Mesendoderm (in vitro differentiated cells): ENCODE measurements around the gene KIF7.

ENCODE experiments used
- DNase-seq: peaks from one replicate; pipeline ENCODE4 v3.0.0; 2013
- H2AK5ac ChIP-seq: 2 replicates; pipeline ENCODE4 v1.6.1; 2013; ENCODE audit warnings: low read length, inconsistent platforms
- H2BK120ac ChIP-seq: 2 replicates; pipeline ENCODE4 v1.6.1; 2013; ENCODE audit warnings: low read depth, mild to moderate bottlenecking, low read length, moderate library complexity, mixed read lengths
- H2BK15ac ChIP-seq: replicated peaks from 2 replicates; pipeline ENCODE4 v1.6.1; 2013; ENCODE audit warnings: low read depth, mild to moderate bottlenecking, moderate library complexity
- H2BK5ac ChIP-seq: 2 replicates; pipeline ENCODE4 v1.6.1; 2013; ENCODE audit warnings: low read length, inconsistent platforms
- H3K18ac ChIP-seq: 2 replicates; pipeline ENCODE4 v1.6.1; 2013; ENCODE audit warnings: mild to moderate bottlenecking, low read length, mixed read lengths
- H3K23ac ChIP-seq: one replicate; pipeline ENCODE4 v1.6.1; 2013; ENCODE audit warnings: low read length
- H3K27ac ChIP-seq: 2 replicates; pipeline ENCODE4 v1.5.1; 2013; ENCODE audit warnings: low read depth, mild to moderate bottlenecking, inconsistent platforms, low read length, moderate library complexity
- H3K27me3 ChIP-seq: 2 replicates; pipeline ENCODE4 v1.6.1; 2013; ENCODE audit warnings: low read length, control low read depth, mild to moderate bottlenecking, inconsistent platforms; ENCODE audit not compliant: insufficient read depth, poor library complexity
- H3K36me3 ChIP-seq: 2 replicates; pipeline ENCODE4 v1.6.1; 2013; ENCODE audit warnings: low read length, inconsistent platforms; ENCODE audit not compliant: control insufficient read depth, insufficient read depth
- H3K4ac ChIP-seq: one replicate; pipeline ENCODE4 v1.6.1; 2013; ENCODE audit warnings: low read depth, mild to moderate bottlenecking, low read length, moderate library complexity
- H3K4me1 ChIP-seq: 2 replicates; pipeline ENCODE4 v1.6.1; 2013; ENCODE audit warnings: low read depth, low read length, inconsistent platforms; ENCODE audit not compliant: control insufficient read depth
- H3K4me2 ChIP-seq: 2 replicates; pipeline ENCODE4 v1.6.1; 2013; ENCODE audit warnings: low read length
- H3K4me3 ChIP-seq: 2 replicates; pipeline ENCODE4 v1.5.1; 2013; ENCODE audit warnings: mild to moderate bottlenecking, low read length
- H3K56ac ChIP-seq: one replicate; pipeline ENCODE4 v1.6.1; 2013; ENCODE audit warnings: low read length
- H3K79me1 ChIP-seq: 2 replicates; pipeline ENCODE4 v1.6.1; 2013; ENCODE audit warnings: low read length, inconsistent platforms
- H3K79me2 ChIP-seq: 2 replicates; pipeline ENCODE4 v1.6.1; 2013; ENCODE audit warnings: mild to moderate bottlenecking, low read length; ENCODE audit not compliant: control insufficient read depth, insufficient read depth
- H3K9ac ChIP-seq: 2 replicates; pipeline ENCODE4 v1.6.1; 2013; ENCODE audit warnings: low read length, inconsistent platforms
- H4K5ac ChIP-seq: one replicate; pipeline ENCODE4 v1.6.1; 2013; ENCODE audit warnings: low read length
- H4K8ac ChIP-seq: one replicate; pipeline ENCODE4 v1.6.1; 2013; ENCODE audit warnings: low read depth, mild to moderate bottlenecking, control low read depth, low read length, moderate library complexity
- WGBS: extraction: QIAGEN DNeasy Blood & Tissue Kit; methylation state at CpG from one replicate; pipeline ENCODE4 v1.1.7; 2013; ENCODE audit warnings: low lambda C conversion rate, missing lambda C conversion rate; ENCODE audit not compliant: insufficient coverage; ENCODE audit errors: extremely low coverage; 5-methylcytosine and 5-hydroxymethylcytosine counted together

The KIF7 gene

GRCh38 chr15:89668171-89668570 lies 12.9 kb upstream of the KIF7 start:
- H3K4me1 ChIP-seq = peaks cover 3% of the 10 kb centered on the region
- no peak overlapping the region for H3K23ac ChIP-seq
- WGBS = no CpG with 5 or more reads among the region's 3 CpGs
- no peak overlapping the region for H3K4me3 ChIP-seq
- no peaks in the 10 kb centered on the region for H3K79me2 ChIP-seq
- no peaks in the 10 kb centered on the region for H3K79me1 ChIP-seq
- H3K4ac ChIP-seq = no peak overlapping the region
- H3K27me3 ChIP-seq = peaks cover 2% of the 10 kb centered on the region
- no peak overlapping the region for H3K4me2 ChIP-seq
- H2AK5ac ChIP-seq = no peak overlapping the region
- H3K36me3 ChIP-seq = no peaks in the 10 kb centered on the region
- no peak overlapping the region for H3K56ac ChIP-seq
- no peak overlapping the region for H4K8ac ChIP-seq
- H4K5ac ChIP-seq = no peak overlapping the region
- no peak overlapping the region for H3K18ac ChIP-seq
- H3K9ac ChIP-seq = no peak overlapping the region
- no peak for DNase-seq
- H2BK120ac ChIP-seq = no peak overlapping the region
- H2BK15ac ChIP-seq = no peak overlapping the region
- no peak overlapping the region for H3K27ac ChIP-seq
- H2BK5ac ChIP-seq = no peak overlapping the region

- H3K36me3 ChIP-seq = no peaks in the 10 kb centered on the region
- no peak overlapping the region for H3K4ac ChIP-seq
- no peak overlapping the region for H2BK5ac ChIP-seq
- no peak overlapping the region for H3K27ac ChIP-seq
- no peak overlapping the region for H2AK5ac ChIP-seq
- H3K23ac ChIP-seq = no peak overlapping the region
- H3K79me1 ChIP-seq = no peaks in the 10 kb centered on the region
- WGBS = no CpG with 5 or more reads among the region's 7 CpGs
- H3K4me2 ChIP-seq = no peak overlapping the region
- H3K79me2 ChIP-seq = no peaks in the 10 kb centered on the region
- H3K56ac ChIP-seq = no peak overlapping the region
- no peak overlapping the region for H3K9ac ChIP-seq
- H2BK120ac ChIP-seq = no peak overlapping the region
- H3K18ac ChIP-seq = no peak overlapping the region
- H4K5ac ChIP-seq = no peak overlapping the region
- H4K8ac ChIP-seq = no peak overlapping the region
- H3K4me1 ChIP-seq = peaks cover 3% of the 10 kb centered on the region
- H2BK15ac ChIP-seq = no peak overlapping the region
- DNase-seq = no peak
- H3K4me3 ChIP-seq = no peak overlapping the region
- peaks cover 2% of the 10 kb centered on the region for H3K27me3 ChIP-seq
These were observed 12.4 kb upstream of the KIF7 start for GRCh38 chr15:89667706-89667960.

- no peak overlapping the region for H3K4me2 ChIP-seq
- WGBS = no CpG with 5 or more reads among the region's 13 CpGs
- H3K4me1 ChIP-seq = peaks cover 3% of the 10 kb centered on the region
- no peak overlapping the region for H3K9ac ChIP-seq
- H3K23ac ChIP-seq = no peak overlapping the region
- no peak overlapping the region for H3K27ac ChIP-seq
- H2BK5ac ChIP-seq = no peak overlapping the region
- H4K8ac ChIP-seq = no peak overlapping the region
- H3K18ac ChIP-seq = no peak overlapping the region
- peaks cover 2% of the 10 kb centered on the region for H3K27me3 ChIP-seq
- H3K79me2 ChIP-seq = no peaks in the 10 kb centered on the region
- no peak for DNase-seq
- H2BK15ac ChIP-seq = no peak overlapping the region
- H2AK5ac ChIP-seq = no peak overlapping the region
- no peak overlapping the region for H3K56ac ChIP-seq
- no peak overlapping the region for H4K5ac ChIP-seq
- no peaks in the 10 kb centered on the region for H3K36me3 ChIP-seq
- H2BK120ac ChIP-seq = no peak overlapping the region
- no peak overlapping the region for H3K4me3 ChIP-seq
- no peak overlapping the region for H3K4ac ChIP-seq
- no peaks in the 10 kb centered on the region for H3K79me1 ChIP-seq
These were observed 11.8 kb upstream of the KIF7 start for GRCh38 chr15:89666858-89667705.

- H4K5ac ChIP-seq = no peak overlapping the region
These were observed 11.1 kb upstream of the KIF7 start for GRCh38 chr15:89666184-89666857.

GRCh38 chr15:89665449-89666181 lies 10.3 kb upstream of the KIF7 start:
- peak overlapping the region; percentile 59 for H3K9ac ChIP-seq
- no peak overlapping the region for H3K4me3 ChIP-seq
- peak overlapping the region; percentile 82 for H4K8ac ChIP-seq
- no peak overlapping the region for H2AK5ac ChIP-seq
- no peak overlapping the region for H3K27ac ChIP-seq
- peak overlapping the region; percentile 85 for H3K18ac ChIP-seq
- DNase-seq = peak; percentile 64
- H4K5ac ChIP-seq = no peak overlapping the region
- no peak overlapping the region for H2BK120ac ChIP-seq
- H3K23ac ChIP-seq = no peak overlapping the region
- H3K27me3 ChIP-seq = peaks cover 2% of the 10 kb centered on the region
- peak overlapping the region; percentile 62 for H3K4me2 ChIP-seq
- no peaks in the 10 kb centered on the region for H3K36me3 ChIP-seq
- H2BK5ac ChIP-seq = no peak overlapping the region
- H2BK15ac ChIP-seq = no peak overlapping the region
- no CpG with 5 or more reads among the region's 72 CpGs for WGBS
- no peaks in the 10 kb centered on the region for H3K79me1 ChIP-seq
- H3K56ac ChIP-seq = peak overlapping the region; percentile 83
- peaks cover 3% of the 10 kb centered on the region for H3K4me1 ChIP-seq
- H3K79me2 ChIP-seq = no peaks in the 10 kb centered on the region
- peak overlapping the region; percentile 74 for H3K4ac ChIP-seq

More at GRCh38 chr15:89666184-89666857, 11.1 kb upstream of the KIF7 start:
- Histone ChIP-seq H3K27me3 (peaks cover 2% of the 10 kb centered on the region), H2BK5ac (no peak overlapping the region), H3K4ac (no peak overlapping the region), H3K27ac (no peak overlapping the region), H4K8ac (no peak overlapping the region), H3K79me1 (no peaks in the 10 kb centered on the region), H3K18ac (peak overlapping the region; percentile 85), H3K56ac (peak overlapping the region; percentile 83), H2AK5ac (no peak overlapping the region), H3K23ac (no peak overlapping the region), H3K36me3 (no peaks in the 10 kb centered on the region), H2BK120ac (no peak overlapping the region), H3K4me3 (no peak overlapping the region), H3K9ac (peak overlapping the region; percentile 59), H3K79me2 (no peaks in the 10 kb centered on the region), H2BK15ac (no peak overlapping the region), H3K4me2 (peak overlapping the region; percentile 62), H3K4me1 (peaks cover 3% of the 10 kb centered on the region)
- DNase-seq = no peak
- no CpG with 5 or more reads among the region's 8 CpGs for WGBS
